Measurements from ENCODE around the gene EFNB1.
A peak's percentile ranks its signal among the peaks of the same experiment; 100 is the strongest.

EFNB1 gene

GRCh38 chrX:68827848-68828624 lies 785 bp upstream of the EFNB1 start:
- DNase-seq, result peak; percentile 22 to 23

- no peak for DNase-seq
These were observed 979 bp downstream of the EFNB1 start for GRCh38 chrX:68829582-68830418.

DNA sequence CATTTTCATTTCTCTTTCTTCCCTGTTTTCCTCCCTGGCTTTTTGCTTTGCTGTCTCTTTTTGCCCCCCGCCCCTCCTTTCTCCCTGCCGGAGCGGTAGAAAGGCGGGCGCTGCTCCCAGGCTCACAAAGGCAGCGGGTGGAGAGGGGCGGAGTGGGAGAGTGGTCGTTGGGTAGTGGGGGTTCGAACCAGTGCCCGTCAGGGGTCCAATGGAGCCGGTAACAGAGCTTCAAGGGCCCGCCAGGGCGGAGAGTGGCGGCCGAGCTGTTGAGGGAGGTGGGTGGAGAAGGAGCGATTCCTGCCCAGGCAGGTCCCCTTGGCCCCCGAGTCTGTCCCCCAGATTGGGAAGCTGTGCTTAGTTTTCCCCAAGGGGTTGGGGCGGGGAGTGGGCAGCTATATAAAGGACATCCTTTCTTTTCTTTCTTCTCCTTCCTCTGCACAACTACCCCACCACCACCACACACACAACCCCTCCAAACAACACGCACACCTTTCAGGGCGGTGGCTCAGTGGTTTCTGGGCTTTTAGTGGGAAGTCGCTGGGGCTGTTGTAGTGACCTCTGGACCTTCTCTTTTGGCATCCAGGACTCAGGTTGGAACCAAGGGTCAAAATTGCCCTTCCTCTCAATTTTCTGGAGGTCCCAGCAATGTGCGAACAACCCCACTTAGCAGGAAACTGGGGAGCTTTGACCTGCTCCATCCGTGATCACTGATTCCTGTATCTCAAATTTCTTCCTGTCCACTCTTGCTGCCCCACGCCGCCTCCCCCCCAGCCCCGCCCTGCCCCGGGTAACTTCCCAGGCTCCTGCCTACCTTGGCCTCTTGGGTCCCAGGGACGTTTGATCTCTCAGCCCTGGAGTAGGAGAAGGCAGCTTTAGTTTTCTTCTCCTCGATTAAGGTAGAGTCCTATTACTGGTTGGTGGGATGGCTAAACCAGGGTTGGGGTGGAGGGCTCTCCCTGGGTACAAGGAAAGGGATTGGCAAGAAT lies 1.9 kb downstream of the EFNB1 start:
- no peak for DNase-seq

DNA sequence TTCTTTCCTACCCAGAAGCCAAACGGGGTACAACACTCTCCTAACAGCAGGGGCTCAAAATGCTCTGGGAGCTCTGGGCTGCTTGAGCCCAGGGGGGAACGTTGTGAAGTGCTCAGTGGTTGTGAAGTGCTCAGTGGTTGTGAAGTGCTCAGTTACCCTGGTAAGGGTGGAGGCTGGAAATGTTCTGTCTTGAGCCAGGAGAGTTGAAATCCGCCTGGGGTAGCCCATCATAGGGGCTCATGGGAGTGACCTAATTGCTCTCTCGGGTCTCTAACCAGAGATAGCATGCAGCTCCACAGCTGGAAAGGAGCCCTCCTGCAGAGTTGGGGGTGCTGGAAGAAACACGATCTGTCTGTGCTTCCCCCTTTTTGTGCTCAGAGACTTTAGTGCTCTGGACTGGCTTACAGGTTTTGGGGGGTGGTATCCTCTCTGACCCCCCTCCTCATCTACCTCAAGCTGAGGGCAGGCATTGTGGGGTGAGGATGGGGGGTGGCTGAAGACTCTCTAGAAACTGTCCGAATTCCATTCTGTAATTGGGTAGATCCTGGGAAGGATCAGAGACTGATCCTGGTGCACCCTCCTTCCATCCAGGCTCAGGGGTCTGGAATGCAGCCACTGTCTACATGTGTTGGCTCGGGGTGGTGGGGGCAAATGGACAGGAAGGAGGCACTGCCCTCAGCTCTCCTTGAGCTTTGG lies 2.7 kb downstream of the EFNB1 start:
- no peak for DNase-seq

GRCh38 chrX:68832101-68832416 lies 3.2 kb downstream of the EFNB1 start:
- DNase-seq, result peak; percentile 6 to 53

GRCh38 chrX:68832516-68833447 lies 4.0 kb downstream of the EFNB1 start:
- DNase-seq, result no peak

GRCh38 chrX:68833448-68833805 lies 4.6 kb downstream of the EFNB1 start:
- no peak for DNase-seq

- peak in 1 of 2 donors; percentile 7 for DNase-seq
These were observed 5.1 kb downstream of the EFNB1 start for GRCh38 chrX:68833855-68834331.

- DNase-seq, result no peak
These were observed 5.7 kb downstream of the EFNB1 start for GRCh38 chrX:68834371-68835103.

- DNase-seq, result no peak
These were observed 6.3 kb downstream of the EFNB1 start for GRCh38 chrX:68835104-68835442.

- no peak for DNase-seq
These were observed 6.6 kb downstream of the EFNB1 start for GRCh38 chrX:68835468-68835867.

DNA sequence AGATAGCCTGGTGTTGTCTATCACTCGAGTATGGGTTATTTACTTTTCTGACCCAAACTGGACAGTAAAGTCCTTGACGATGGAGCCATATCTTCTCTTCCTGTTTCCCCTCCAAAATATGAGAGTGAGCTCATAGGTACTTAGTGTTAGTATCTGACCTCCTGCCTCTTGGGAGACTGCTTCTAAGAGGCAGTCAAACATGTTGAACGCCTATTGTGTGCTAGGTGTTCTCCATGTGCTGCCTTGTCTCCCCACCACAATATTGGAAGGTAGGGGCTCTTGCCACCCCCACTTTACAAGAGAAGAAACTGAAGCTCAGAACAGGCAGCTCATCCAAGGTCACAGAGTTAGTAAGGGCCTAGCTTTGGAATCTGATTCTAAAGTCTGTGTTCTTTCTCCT lies 8.3 kb downstream of the EFNB1 start:
- no peak for DNase-seq

DNA sequence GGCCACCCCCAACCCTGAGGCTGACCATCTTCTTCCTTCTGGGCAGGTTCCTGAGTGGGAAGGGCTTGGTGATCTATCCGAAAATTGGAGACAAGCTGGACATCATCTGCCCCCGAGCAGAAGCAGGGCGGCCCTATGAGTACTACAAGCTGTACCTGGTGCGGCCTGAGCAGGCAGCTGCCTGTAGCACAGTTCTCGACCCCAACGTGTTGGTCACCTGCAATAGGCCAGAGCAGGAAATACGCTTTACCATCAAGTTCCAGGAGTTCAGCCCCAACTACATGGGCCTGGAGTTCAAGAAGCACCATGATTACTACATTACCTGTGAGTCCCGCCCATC lies 9.7 kb downstream of the EFNB1 start:
- no peak for DNase-seq

GRCh38 chrX:68839771-68840170 lies 10.9 kb downstream of the EFNB1 start:
- no peak for DNase-seq

DNA sequence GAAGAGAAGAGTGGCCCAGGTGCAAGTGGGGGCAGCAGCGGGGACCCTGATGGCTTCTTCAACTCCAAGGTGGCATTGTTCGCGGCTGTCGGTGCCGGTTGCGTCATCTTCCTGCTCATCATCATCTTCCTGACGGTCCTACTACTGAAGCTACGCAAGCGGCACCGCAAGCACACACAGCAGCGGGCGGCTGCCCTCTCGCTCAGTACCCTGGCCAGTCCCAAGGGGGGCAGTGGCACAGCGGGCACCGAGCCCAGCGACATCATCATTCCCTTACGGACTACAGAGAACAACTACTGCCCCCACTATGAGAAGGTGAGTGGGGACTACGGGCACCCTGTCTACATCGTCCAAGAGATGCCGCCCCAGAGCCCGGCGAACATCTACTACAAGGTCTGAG lies 11.4 kb downstream of the EFNB1 start:
- no peak for DNase-seq

- no peak for DNase-seq
These were observed 12.6 kb downstream of the EFNB1 start for GRCh38 chrX:68841251-68842049.

DNA sequence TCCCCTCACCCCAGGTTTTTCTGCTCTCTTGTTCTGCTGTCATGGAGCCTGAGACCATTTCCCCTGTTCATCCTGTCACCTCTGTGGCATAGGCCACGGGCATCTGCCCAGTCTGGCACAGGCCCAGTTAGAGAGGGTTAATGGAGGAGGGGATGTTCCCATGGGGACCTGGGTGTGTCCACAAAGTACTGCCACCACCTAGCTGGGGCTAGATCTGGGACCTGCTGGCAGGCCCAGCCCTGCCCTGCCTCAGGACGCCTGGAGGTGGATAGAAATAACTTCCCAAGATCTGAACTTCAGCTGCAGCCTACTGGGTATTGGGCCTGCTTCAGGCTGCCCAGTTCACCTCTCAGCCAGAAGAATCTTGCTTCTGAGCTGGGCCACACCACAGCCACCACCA lies 13.5 kb downstream of the EFNB1 start:
- DNase-seq, result no peak

DNA sequence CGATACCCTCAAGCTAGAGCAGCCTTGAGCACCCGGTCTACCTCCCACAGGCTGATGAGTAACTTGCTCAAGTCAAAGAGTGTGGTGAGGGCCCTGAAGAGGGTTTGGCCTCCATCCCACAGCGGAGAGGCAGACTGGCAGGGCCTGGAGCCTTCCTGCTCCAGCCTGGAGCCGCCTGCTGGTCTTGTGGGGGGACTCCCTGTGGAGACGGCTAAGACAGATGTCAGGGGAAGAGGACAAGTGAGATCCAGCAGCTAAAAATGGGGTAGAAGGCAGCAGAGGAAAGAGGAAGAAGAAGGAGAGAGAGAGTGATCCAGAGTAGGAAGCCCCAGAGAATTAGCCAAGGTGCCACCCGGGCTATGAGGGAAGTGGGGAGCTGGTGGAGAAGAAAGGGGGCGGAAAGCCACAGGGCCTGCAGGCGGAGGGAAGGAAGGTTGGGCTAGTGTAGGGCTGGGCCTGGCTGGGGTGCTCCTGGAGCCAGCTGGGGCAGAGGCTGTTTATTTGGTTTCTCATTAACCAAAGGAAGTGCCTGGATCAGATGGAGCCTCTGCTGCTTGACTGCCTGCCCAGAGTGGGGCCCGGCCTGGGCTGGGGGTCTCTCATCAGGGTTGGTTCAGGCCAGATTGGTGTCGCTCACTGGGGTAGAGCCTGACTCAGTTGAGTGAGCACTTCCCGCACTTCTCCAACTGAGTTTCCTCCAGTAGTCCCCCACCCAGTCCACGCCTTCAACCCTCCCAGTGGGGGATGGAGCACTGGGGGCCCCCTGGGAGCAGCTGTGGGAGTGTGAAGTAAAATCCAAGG lies 14.2 kb downstream of the EFNB1 start:
- DNase-seq, result peak in 1 of 2 donors; percentile 79

- no peak for DNase-seq
These were observed 15.2 kb downstream of the EFNB1 start for GRCh38 chrX:68843992-68844391.

Measured in bone marrow (tissue), 2 donors.